ENCODE data around the gene HBG1. TPM values are rescaled to one million over a fixed set of nuclear protein-coding genes. Genes with fewer than 3 reads are reported as not detected.

Gene HBG1
- total RNA-seq, 3 donors from 2014 or later (not counting 1 experiment from before 2014, with no cell fraction given), result not detected

DNA sequence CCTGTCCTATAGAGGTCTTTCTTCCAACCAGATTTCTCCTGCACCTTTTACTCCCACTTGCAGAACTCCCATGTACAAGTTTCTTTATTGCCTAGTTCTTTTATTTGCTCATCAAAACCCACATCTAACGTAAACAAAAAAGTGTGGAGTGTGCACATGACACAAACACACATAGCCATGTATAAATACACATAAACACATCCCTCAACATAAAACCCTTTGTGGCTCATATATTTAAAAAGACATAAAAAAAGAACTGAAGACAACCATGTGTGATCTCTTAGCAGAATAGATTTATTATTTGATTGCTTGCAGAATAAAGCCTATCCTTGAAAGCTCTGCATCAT lies 3.2 kb upstream of the HBG1 start:
- H3K27ac Mint-ChIP-seq, result no peak overlapping the region
- intact Hi-C loops (cut with micrococcal nuclease), result no loop called here
- H3K27ac ChIP-seq (ENCODE audit: low read length), result no peak overlapping the region

DNA sequence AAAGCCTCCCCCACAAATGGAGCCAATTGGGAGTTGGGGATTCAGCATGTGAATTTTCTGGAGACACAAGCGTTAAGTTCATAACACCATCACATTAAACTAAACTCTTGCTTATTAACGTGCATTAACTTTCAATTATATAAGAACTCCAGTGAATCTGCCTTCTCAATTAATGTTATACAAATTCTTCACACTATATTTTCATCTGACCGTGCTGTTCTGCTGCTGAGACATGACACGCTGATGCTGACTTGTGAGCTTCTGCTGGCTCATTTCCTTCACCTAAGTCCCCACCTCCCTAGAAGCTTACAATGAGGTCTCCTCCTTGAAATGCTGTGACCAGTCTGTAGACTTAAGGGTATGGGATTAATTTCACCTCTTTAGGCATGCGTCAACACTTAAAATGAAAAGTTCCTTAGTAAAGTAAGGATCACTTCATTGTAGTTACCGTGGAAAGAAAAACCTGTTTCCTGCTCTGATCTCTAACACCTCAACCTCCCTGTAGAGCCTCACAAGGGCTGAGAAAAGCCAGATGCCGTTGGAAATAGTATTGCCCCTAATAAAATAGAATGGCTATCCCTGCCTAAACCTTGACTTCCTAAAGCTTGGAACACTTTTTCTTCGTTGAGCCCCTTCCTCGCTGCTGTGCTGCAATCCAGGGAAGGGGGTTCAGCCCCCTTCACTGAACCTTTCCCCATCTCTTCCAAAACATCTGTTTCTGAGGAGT lies 2.7 kb upstream of the HBG1 start:
- no peaks in the 10 kb centered on the region for H3K27me3 ChIP-seq (ENCODE audit: control insufficient read depth, insufficient read depth, low read length)
- H3K36me3 ChIP-seq (ENCODE audit: control insufficient read depth, insufficient read depth, low read length), result no peaks in the 10 kb centered on the region
- DNase-seq, result no peak
- intact Hi-C loops (cut with micrococcal nuclease), result no loop called here
- H3K27ac ChIP-seq (ENCODE audit: low read length), result no peak overlapping the region
- Mint-ChIP-seq H3K9me3 (no peaks in the 10 kb centered on the region), H3K4me1 (no peaks in the 10 kb centered on the region), H3K36me3 (no peaks in the 10 kb centered on the region), H3K4me3 (no peak overlapping the region), H3K27ac (no peak overlapping the region), H3K27me3 (ENCODE audit: low read depth in 2 of 2) (no peaks in the 10 kb centered on the region)
- no peaks in the 10 kb centered on the region for H3K4me1 ChIP-seq (ENCODE audit: control insufficient read depth, insufficient read depth, low read length)
- H3K9me3 ChIP-seq (ENCODE audit: control insufficient read depth, insufficient read depth, low read length), result no peaks in the 10 kb centered on the region
- ATAC-seq, result no peak
- 74% methylated on average over 8 of the region's 9 CpGs for WGBS (ENCODE audit: insufficient coverage)
- H3K4me3 ChIP-seq (ENCODE audit: low read length), result no peak overlapping the region
- TF ChIP-seq, protein P1, sequence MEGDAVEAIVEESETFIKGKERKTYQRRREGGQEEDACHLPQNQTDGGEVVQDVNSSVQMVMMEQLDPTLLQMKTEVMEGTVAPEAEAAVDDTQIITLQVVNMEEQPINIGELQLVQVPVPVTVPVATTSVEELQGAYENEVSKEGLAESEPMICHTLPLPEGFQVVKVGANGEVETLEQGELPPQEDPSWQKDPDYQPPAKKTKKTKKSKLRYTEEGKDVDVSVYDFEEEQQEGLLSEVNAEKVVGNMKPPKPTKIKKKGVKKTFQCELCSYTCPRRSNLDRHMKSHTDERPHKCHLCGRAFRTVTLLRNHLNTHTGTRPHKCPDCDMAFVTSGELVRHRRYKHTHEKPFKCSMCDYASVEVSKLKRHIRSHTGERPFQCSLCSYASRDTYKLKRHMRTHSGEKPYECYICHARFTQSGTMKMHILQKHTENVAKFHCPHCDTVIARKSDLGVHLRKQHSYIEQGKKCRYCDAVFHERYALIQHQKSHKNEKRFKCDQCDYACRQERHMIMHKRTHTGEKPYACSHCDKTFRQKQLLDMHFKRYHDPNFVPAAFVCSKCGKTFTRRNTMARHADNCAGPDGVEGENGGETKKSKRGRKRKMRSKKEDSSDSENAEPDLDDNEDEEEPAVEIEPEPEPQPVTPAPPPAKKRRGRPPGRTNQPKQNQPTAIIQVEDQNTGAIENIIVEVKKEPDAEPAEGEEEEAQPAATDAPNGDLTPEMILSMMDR (IDR thresholded peaks at IDR 0.05), result no peak

More for the DNA sequence above, 3.2 kb upstream of the HBG1 start:
- 73% methylated on average over 1 of the region's 1 CpG for WGBS (ENCODE audit: insufficient coverage)
- Histone ChIP-seq H3K9me3 (ENCODE audit: control insufficient read depth, insufficient read depth, low read length) (no peaks in the 10 kb centered on the region), H3K4me3 (ENCODE audit: low read length) (no peak overlapping the region), H3K36me3 (ENCODE audit: control insufficient read depth, insufficient read depth, low read length) (no peaks in the 10 kb centered on the region), H3K4me1 (ENCODE audit: control insufficient read depth, insufficient read depth, low read length) (no peaks in the 10 kb centered on the region), H3K27me3 (ENCODE audit: control insufficient read depth, insufficient read depth, low read length) (no peaks in the 10 kb centered on the region)
- H3K4me3 Mint-ChIP-seq, result no peak overlapping the region
- ATAC-seq (no peak), DNase-seq (no peak)
- no peaks in the 10 kb centered on the region for H3K4me1 Mint-ChIP-seq
- H3K9me3 Mint-ChIP-seq, result peaks cover 2 to 3% of the 10 kb centered on the region in 2 donors
- no peaks in the 10 kb centered on the region for H3K36me3 Mint-ChIP-seq
- H3K27me3 Mint-ChIP-seq (ENCODE audit: low read depth in 2 of 2), result peaks cover 0 to 3% of the 10 kb centered on the region in 2 donors
- TF ChIP-seq, protein P1 (IDR thresholded peaks at IDR 0.05), result no peak

DNA sequence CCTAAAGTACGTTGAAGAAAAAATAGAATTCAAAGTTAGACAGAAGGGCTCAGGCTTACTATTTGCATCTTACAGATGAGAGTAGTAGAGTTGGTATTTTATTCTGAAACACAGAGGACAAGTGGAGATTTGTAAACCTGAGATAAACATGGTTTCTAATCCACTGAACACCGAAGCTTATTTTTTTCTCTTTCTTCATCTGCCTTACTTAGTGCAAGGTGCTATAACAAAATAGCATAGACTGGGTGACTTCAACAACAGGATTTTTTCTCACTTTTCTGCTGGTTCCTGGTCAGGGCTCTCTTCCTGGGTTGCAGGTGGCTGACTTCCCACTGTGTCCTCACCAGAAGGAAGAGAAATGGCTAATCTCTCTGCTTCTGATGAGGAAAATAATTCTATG lies 2.1 kb upstream of the HBG1 start:
- 50% methylated on average over 1 of the region's 2 CpGs for WGBS (ENCODE audit: insufficient coverage)
- H3K4me3 ChIP-seq (ENCODE audit: low read length), result no peak overlapping the region
- DNase-seq (no peak), ATAC-seq (no peak)
- Mint-ChIP-seq H3K4me1 (no peaks in the 10 kb centered on the region), H3K36me3 (no peaks in the 10 kb centered on the region), H3K9me3 (no peaks in the 10 kb centered on the region), H3K27me3 (ENCODE audit: low read depth in 2 of 2) (no peaks in the 10 kb centered on the region), H3K4me3 (no peak overlapping the region), H3K27ac (no peak overlapping the region)
- no peaks in the 10 kb centered on the region for H3K27me3 ChIP-seq (ENCODE audit: control insufficient read depth, insufficient read depth, low read length)
- intact Hi-C loops (cut with micrococcal nuclease), result no loop called here
- no peaks in the 10 kb centered on the region for H3K4me1 ChIP-seq (ENCODE audit: control insufficient read depth, insufficient read depth, low read length)
- TF ChIP-seq, protein P1 (IDR thresholded peaks at IDR 0.05), result no peak
- H3K36me3 ChIP-seq (ENCODE audit: control insufficient read depth, insufficient read depth, low read length), result no peaks in the 10 kb centered on the region
- no peak overlapping the region for H3K27ac ChIP-seq (ENCODE audit: low read length)
- no peaks in the 10 kb centered on the region for H3K9me3 ChIP-seq (ENCODE audit: control insufficient read depth, insufficient read depth, low read length)
